GM10266 (cell line): ENCODE data around the gene SLCO3A1.

Experiments used
- DNase-seq: peaks from one replicate; pipeline ENCODE4 v3.0.0; 2012; ENCODE audit errors: extremely low spot score
- CTCF ChIP-seq: IDR thresholded peaks from 2 replicates; pipeline ENCODE4 v1.5.1; 2012; ENCODE audit warnings: mild to moderate bottlenecking, low read depth; ENCODE audit not compliant: control insufficient read depth, insufficient read depth; ENCODE audit errors: missing control alignments

SLCO3A1 gene

GRCh38 chr15:91865486-91865885 lies 12.0 kb downstream of the SLCO3A1 start:
- TF ChIP-seq CTCF, result no peak
- DNase-seq, result no peak

- DNase-seq, result no peak
- TF ChIP-seq CTCF, result no peak
Observed at GRCh38 chr15:91865950-91866349, 12.4 kb downstream of the SLCO3A1 start.

DNA sequence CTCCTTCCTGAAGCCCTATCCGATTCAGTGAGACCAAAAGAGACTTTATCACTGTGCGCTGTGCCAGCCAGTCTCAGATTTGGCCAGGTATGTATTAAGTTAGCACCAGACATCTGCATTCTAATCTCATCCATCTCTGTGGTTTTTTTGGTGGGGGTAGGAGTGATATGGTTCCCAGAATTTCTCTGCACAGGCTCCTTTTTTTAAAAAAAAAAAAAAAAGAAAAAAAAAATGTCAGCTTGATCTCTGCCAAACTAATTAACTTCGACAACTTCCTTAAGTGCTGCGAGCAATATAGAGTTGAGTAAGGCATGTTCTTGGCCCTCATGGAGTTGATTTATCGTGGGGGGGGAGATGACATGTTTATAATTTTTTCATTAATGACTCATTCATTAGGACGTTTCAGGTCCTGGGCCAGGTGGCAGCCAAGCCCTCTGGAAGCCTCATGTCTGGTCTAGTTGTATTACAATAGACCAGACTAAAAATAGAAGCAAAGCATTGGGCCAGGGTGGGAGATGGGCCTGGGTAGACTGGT lies 12.9 kb downstream of the SLCO3A1 start:
- TF ChIP-seq CTCF, result no peak
- no peak for DNase-seq

- no peak for DNase-seq
- no peak for TF ChIP-seq CTCF
Observed at GRCh38 chr15:91866971-91867372, 13.5 kb downstream of the SLCO3A1 start.

- TF ChIP-seq CTCF, result no peak
- DNase-seq, result no peak
Observed at GRCh38 chr15:91867581-91868026, 14.1 kb downstream of the SLCO3A1 start.

GRCh38 chr15:91870876-91871537 lies 17.5 kb downstream of the SLCO3A1 start:
- no peak for TF ChIP-seq CTCF
- DNase-seq, result no peak

GRCh38 chr15:91871837-91872236 lies 18.3 kb downstream of the SLCO3A1 start:
- TF ChIP-seq CTCF, result no peak
- no peak for DNase-seq
